ENCODE data around the gene RPN1. TPM values are rescaled to one million over a fixed set of nuclear protein-coding genes. Genes with fewer than 3 reads are reported as not detected.
"Not testable (repeated sequence)": the region's sequence is repeated elsewhere in the genome, so short reads cannot be mapped to it uniquely, and the experiment has no call there.

RPN1 gene
- total RNA-seq, 2 donors from 2014 or later: 126 to 133 TPM

DNA sequence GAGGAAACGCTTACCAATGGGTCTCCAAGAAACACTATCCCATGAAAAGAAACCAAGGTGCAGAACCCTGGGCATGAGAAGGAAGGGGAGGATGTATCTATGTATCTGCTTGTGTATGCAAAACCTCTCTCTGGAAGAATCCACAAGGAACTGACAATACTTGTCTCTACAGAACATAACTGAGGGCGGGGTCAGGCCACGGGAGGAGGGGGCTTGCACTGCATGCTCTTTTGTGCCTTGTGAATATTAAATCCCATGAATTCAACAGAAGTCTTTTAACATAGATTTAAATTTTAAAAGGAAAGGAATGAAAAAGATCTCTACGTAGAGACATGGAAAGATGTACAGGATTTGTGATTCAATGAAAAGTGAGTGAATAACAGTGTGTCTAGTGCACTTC is 57.8 kb downstream of the RPN1 start:
- Histone ChIP-seq H3K4me3 (no peak overlapping the region), H3K27me3 (no peaks in the 10 kb centered on the region), H3K4me1 (no peaks in the 10 kb centered on the region), H3K27ac (no peak overlapping the region), H3K9me3 (no peaks in the 10 kb centered on the region), H3K36me3 (replicated peaks in 1 of 2; ENCODE audit: insufficient read depth in 1 of 2, low read depth in 2 of 2) (no peaks in the 10 kb centered on the region)
- DNase-seq (no peak), ATAC-seq (no peak)
- no peak for TF ChIP-seq POLR2A (IDR thresholded peaks at IDR 0.05)
- TF ChIP-seq, protein P1, sequence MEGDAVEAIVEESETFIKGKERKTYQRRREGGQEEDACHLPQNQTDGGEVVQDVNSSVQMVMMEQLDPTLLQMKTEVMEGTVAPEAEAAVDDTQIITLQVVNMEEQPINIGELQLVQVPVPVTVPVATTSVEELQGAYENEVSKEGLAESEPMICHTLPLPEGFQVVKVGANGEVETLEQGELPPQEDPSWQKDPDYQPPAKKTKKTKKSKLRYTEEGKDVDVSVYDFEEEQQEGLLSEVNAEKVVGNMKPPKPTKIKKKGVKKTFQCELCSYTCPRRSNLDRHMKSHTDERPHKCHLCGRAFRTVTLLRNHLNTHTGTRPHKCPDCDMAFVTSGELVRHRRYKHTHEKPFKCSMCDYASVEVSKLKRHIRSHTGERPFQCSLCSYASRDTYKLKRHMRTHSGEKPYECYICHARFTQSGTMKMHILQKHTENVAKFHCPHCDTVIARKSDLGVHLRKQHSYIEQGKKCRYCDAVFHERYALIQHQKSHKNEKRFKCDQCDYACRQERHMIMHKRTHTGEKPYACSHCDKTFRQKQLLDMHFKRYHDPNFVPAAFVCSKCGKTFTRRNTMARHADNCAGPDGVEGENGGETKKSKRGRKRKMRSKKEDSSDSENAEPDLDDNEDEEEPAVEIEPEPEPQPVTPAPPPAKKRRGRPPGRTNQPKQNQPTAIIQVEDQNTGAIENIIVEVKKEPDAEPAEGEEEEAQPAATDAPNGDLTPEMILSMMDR (IDR thresholded peaks at IDR 0.05): no peak
- 66 to 75% methylated on average over 4 of the region's 4 CpGs for WGBS, 2 donors
- intact Hi-C loops (cut with DNase I): no loop called here

DNA sequence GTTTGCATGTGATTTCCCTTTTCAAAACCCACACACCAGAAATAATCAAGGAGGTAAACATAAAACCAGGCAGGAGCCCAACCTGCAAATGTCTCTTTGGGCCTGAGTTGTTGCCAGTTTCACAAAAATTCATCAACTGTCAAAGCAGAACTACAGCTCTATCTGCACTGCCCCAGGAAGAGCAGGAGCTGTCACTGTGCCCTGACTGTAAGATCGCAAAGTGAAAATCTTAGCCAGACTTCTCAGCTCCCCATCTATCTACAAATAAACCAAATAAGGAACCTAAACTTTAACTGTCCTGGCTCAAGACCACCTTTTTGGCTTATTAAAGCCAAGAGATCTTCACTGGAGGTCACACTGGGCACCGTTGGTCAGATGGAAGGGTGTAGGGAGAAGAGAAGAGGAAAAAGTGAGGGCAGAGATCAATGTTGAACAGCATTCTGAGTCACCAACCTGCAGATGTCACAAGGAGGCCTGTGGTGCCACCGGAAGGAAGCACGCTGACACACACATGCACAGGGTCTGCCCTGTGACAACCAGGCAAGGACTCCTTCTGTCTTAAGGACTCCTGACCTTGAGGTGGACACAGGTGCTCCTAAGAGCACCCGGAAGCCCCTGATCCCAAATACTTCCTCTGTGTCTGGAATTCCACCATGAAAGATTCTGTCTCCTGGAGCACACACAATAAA is 58.7 kb downstream of the RPN1 start:
- ATAC-seq (no peak), DNase-seq (peak in 1 of 4 donors; percentile 15)

DNA sequence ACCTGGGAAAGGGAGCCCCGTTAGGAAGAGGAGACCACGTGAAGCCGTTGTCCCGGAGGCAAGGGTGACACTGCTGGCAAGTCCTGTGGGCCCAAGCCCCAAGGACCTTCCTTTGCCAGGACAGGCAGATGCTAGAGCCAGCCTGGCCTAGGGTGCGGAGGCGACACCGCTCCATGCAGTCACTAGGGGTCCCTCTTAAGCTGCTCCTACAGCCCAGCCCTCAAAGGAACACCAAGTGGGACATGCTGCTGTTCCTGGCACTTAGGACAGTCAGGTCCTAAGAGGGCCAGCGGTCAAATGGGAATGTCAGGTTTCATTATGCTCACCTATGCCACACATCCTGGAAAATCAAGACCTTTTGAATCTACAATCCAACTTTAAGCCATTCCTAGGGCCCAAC is 59.7 kb downstream of the RPN1 start:
- H3K27me3 ChIP-seq: no peaks in the 10 kb centered on the region
- no peaks in the 10 kb centered on the region for H3K9me3 ChIP-seq
- no peak for DNase-seq
- WGBS, 2 donors: 83 to 92% methylated on average over 7 to 8 of the region's 8 CpGs
- ATAC-seq: no peak
- TF ChIP-seq POLR2A (IDR thresholded peaks at IDR 0.05): no peak
- TF ChIP-seq, protein P1 (IDR thresholded peaks at IDR 0.05): no peak
- no peak overlapping the region for H3K4me3 ChIP-seq
- no peaks in the 10 kb centered on the region for H3K36me3 ChIP-seq (replicated peaks in 1 of 2; ENCODE audit: insufficient read depth in 1 of 2, low read depth in 2 of 2)
- intact Hi-C loops (cut with DNase I): no loop called here
- H3K4me1 ChIP-seq: no peaks in the 10 kb centered on the region
- H3K27ac ChIP-seq: no peak overlapping the region

More for the DNA sequence above, 58.7 kb downstream of the RPN1 start:
- Histone ChIP-seq H3K27ac (no peak overlapping the region), H3K9me3 (no peaks in the 10 kb centered on the region), H3K27me3 (no peaks in the 10 kb centered on the region), H3K36me3 (replicated peaks in 1 of 2; ENCODE audit: insufficient read depth in 1 of 2, low read depth in 2 of 2) (no peaks in the 10 kb centered on the region), H3K4me1 (no peaks in the 10 kb centered on the region), H3K4me3 (no peak overlapping the region)
- intact Hi-C loops (cut with DNase I): no loop called here
- 61 to 77% methylated on average over 5 of the region's 5 CpGs for WGBS, 2 donors
- TF ChIP-seq, protein P1 (IDR thresholded peaks at IDR 0.05): no peak
- no peak for TF ChIP-seq POLR2A (IDR thresholded peaks at IDR 0.05)

DNA sequence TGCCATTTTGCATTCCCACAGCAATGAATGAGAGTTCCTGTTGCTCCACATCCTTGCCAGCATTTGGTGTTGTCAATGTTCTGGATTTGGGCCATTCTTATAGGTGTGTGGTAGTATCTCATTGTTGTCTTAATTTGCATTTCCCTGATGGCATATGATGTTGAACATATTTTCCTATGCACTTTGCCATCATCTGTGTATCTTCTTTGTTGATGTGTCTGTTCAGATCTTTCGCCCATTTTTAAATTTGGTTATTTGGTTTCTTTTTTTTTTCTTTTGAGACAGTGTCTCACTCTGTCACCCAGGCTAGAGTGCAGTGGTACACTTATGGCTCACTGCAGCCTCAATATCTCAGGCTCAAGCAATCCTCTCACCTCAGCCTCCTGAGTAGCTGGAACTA is 60.6 kb downstream of the RPN1 start:
- DNase-seq; H3K36me3 ChIP-seq (replicated peaks in 1 of 2; ENCODE audit: insufficient read depth in 1 of 2, low read depth in 2 of 2); H3K27ac ChIP-seq; H3K9me3 ChIP-seq; H3K27me3 ChIP-seq; H3K4me1 ChIP-seq; ATAC-seq; H3K4me3 ChIP-seq: not testable (repeated sequence)
- intact Hi-C loops (cut with DNase I): loop anchor here (10.0 kb wide), 2 partner anchors 165 to 295 kb away; no protein-coding TSS in a partner anchor
- WGBS, 2 donors: 100% methylated on average over 1 of the region's 1 CpG

DNA sequence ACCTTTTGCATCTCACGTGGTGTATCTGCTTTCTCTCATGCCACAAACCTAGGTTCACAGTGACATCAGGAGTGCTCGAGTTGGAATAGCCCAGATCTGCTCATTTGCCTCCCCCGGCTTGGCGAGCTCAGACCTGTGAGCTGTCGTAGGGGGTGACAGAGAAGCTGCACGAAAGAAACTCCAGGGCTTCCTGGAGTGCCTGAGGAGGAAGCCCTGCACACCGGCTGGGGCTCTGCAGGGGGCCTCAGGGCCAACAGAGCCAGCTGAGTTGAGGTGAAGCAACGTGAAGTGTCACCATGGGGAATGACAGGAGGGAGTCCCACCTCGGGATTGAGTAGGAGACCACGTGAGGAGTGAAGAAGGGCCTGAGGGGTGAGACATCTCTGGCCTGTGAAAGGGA is 62.5 kb downstream of the RPN1 start:
- TF ChIP-seq, protein P1 (IDR thresholded peaks at IDR 0.05): no peak
- no peak for TF ChIP-seq POLR2A (IDR thresholded peaks at IDR 0.05)
- Histone ChIP-seq H3K4me1 (no peaks in the 10 kb centered on the region), H3K36me3 (replicated peaks in 1 of 2; ENCODE audit: insufficient read depth in 1 of 2, low read depth in 2 of 2) (no peaks in the 10 kb centered on the region), H3K4me3 (no peak overlapping the region), H3K27ac (no peak overlapping the region), H3K9me3 (no peaks in the 10 kb centered on the region), H3K27me3 (no peaks in the 10 kb centered on the region)
- intact Hi-C loops (cut with DNase I): loop anchor here (10.0 kb wide), 2 partner anchors 163 to 293 kb away; no protein-coding TSS in a partner anchor
- WGBS, 2 donors: 54 to 78% methylated on average over 9 to 10 of the region's 10 CpGs
- ATAC-seq (no peak), DNase-seq (no peak)
